HepG2 (cell line): ENCODE data around the gene TBX21. TPM values are rescaled to one million over a fixed set of nuclear protein-coding genes. Genes with fewer than 3 reads are reported as not detected.

Source experiments
- ARNTL ChIP-seq: sonication (generic); formaldehyde crosslinking; IDR thresholded peaks from 2 replicates; pipeline ENCODE4 v1.4.0; 2020; ENCODE audit warnings: mild to moderate bottlenecking, missing genetic modification reagents
- EED ChIP-seq: sonication (generic); formaldehyde crosslinking; IDR thresholded peaks from 2 replicates; pipeline ENCODE4 v1.5.0; 2020; ENCODE audit warnings: mild to moderate bottlenecking, missing genetic modification reagents
- HDAC1 ChIP-seq: sonication (generic); formaldehyde crosslinking; IDR thresholded peaks from 2 replicates; pipeline ENCODE4 v1.5.1; 2020; ENCODE audit warnings: mild to moderate bottlenecking, missing genetic modification reagents
- HNF1A ChIP-seq, 2 experiments: sonication (generic) in 1 of 2; formaldehyde crosslinking in 1 of 2; IDR thresholded peaks; 2 replicates each; pipeline versions ENCODE4 v1.4.0 to v1.6.1; 2016 to 2020; ENCODE audit warnings: borderline replicate concordance in 1 of 2, low read depth in 1 of 2, mild to moderate bottlenecking in 1 of 2, missing genetic modification reagents in 1 of 2
- IRF9 ChIP-seq: sonication (generic); formaldehyde crosslinking; IDR thresholded peaks from 2 replicates; pipeline ENCODE4 v1.8.0; 2022; ENCODE audit warnings: missing genetic modification reagents, mild to moderate bottlenecking, borderline replicate concordance
- KLF6 ChIP-seq: IDR thresholded peaks from 2 replicates; pipeline ENCODE4 v1.8.0; 2016; ENCODE audit warnings: missing biosample characterization, missing genetic modification reagents
- MEF2D ChIP-seq: sonication (generic); formaldehyde crosslinking; IDR thresholded peaks from 2 replicates; pipeline ENCODE4 v1.5.1; 2020; ENCODE audit warnings: mild to moderate bottlenecking, missing genetic modification reagents
- PAWR ChIP-seq: sonication (generic); formaldehyde crosslinking; IDR thresholded peaks from 2 replicates; pipeline ENCODE4 v1.4.0; 2020; ENCODE audit warnings: missing genetic modification reagents, mild to moderate bottlenecking, borderline replicate concordance
- PRDM15 ChIP-seq: sonication (generic); formaldehyde crosslinking; IDR thresholded peaks from 2 replicates; pipeline ENCODE4 v1.4.0; 2020; ENCODE audit warnings: missing genetic modification reagents
- RBM22 ChIP-seq: fragments of 200-400 bp; formaldehyde crosslinking; optimal IDR thresholded peaks from 2 replicates; pipeline ENCODE3; 2017; ENCODE audit warnings: mild to moderate bottlenecking, low read length, moderate library complexity
- TGIF2 ChIP-seq: IDR thresholded peaks from 2 replicates; pipeline ENCODE4 v1.6.1; 2016; ENCODE audit warnings: control low read depth, missing compliant biosample characterization
- ZFP41 ChIP-seq: sonication (generic); formaldehyde crosslinking; IDR thresholded peaks from 2 replicates; pipeline ENCODE4 v1.4.0; 2020; ENCODE audit warnings: mild to moderate bottlenecking, missing genetic modification reagents, borderline replicate concordance
- ZNF609 ChIP-seq: sonication (generic); formaldehyde crosslinking; IDR thresholded peaks from 2 replicates; pipeline ENCODE4 v1.4.0; 2020; ENCODE audit warnings: mild to moderate bottlenecking, missing genetic modification reagents, borderline replicate concordance
- ZNF652 ChIP-seq: IDR thresholded peaks from 2 replicates; pipeline ENCODE4 v1.6.1; 2016; ENCODE audit warnings: low read depth, borderline replicate concordance
- ZNF761 ChIP-seq: sonication (generic); formaldehyde crosslinking; conservative IDR thresholded peaks from 2 replicates; pipeline ENCODE4 v1.4.0; 2020; ENCODE audit warnings: mild to moderate bottlenecking, missing genetic modification reagents
- polyA plus RNA-seq, 8 experiments: library from polyadenylated mRNA; depleted of rRNA in 3 of 8; stranded (reverse) in 7 of 8; unstranded in 1 of 8; fragments of >200 nt; fragmentation: Illumina TruSeq in 4 of 8; extraction: Trizol in 4 of 8; gene quantifications; 2 replicates each; pipeline versions ENCODE4 v1.2.1 to v1.2.3, GENCODE V29; 2011 to 2016; ENCODE audit warnings: low read depth in 4 of 8, missing spikeins in 1 of 8, mixed read lengths in 1 of 8; ENCODE audit not compliant: insufficient read depth in 1 of 8
- total RNA-seq, 5 experiments: library from RNA; depleted of rRNA; stranded (reverse); fragments of >200 nt; fragmentation: Illumina TruSeq; extraction: Trizol; gene quantifications; 2 replicates each; pipeline ENCODE4 v1.2.3, GENCODE V29; 2016; ENCODE audit warnings: low read depth in 1 of 5

TBX21 gene
- total and polyA plus RNA-seq, 2 of the 13 experiments (the other 11 are each of a cell fraction or from before 2014, with no cell fraction given), result not detected

- TF ChIP-seq ZNF609 (CRISPR knock-in tag) (no peak), KLF6 (CRISPR knock-in tag) (no peak), ZNF652 (CRISPR knock-in tag) (no peak), PAWR (CRISPR knock-in tag) (no peak), PRDM15 (CRISPR knock-in tag) (no peak), HNF1A (IDR thresholded peaks at IDR 0.05; ENCODE audit: low read depth) (no peak), HNF1A (CRISPR knock-in tag; IDR thresholded peaks at IDR 0.05; ENCODE audit: borderline replicate concordance) (no peak), EED (CRISPR knock-in tag) (no peak), MEF2D (CRISPR knock-in tag) (no peak), ARNTL (CRISPR knock-in tag) (no peak), ZFP41 (CRISPR knock-in tag) (no peak), HDAC1 (CRISPR knock-in tag) (peak; percentile 53; the same call in 1 of the 2 replicates), ZNF761 (CRISPR knock-in tag) (0 out of 2 replicates have a peak, but pooled peaks have one; percentile 34), TGIF2 (CRISPR knock-in tag) (0 out of 2 replicates have a peak, but pooled peaks have one; percentile 57), IRF9 (CRISPR knock-in tag) (no peak), RBM22 (peak; percentile 55)
Measured at GRCh38 chr17:47686664-47687327, 46.2 kb upstream of the TBX21 start (continued).
